K562 (cell line): ENCODE results near the gene WDCP. TPM values are rescaled to one million over a fixed set of nuclear protein-coding genes. Genes with fewer than 3 reads are reported as not detected.

Source experiments
- BRD9 ChIP-seq: fragments of 450-650 bp; IDR thresholded peaks from 2 replicates; pipeline ENCODE4 v1.6.1; 2018; ENCODE audit warnings: low read depth; ENCODE audit not compliant: partially characterized antibody
- C11orf30 ChIP-seq: fragments of 450-650 bp; IDR thresholded peaks from 2 replicates; pipeline ENCODE4 v1.6.1; 2016; ENCODE audit warnings: low read depth, mild to moderate bottlenecking
- CBX8 ChIP-seq: fragments of 200-600 bp; sonication (generic); IDR thresholded peaks from 2 replicates; pipeline ENCODE4 v1.6.1; 2012; ENCODE audit warnings: borderline replicate concordance, mixed run types, low read depth, mild to moderate bottlenecking, moderate library complexity, mixed read lengths, low read length, control low read depth, inconsistent platforms; ENCODE audit not compliant: poor library complexity, severe bottlenecking; ENCODE audit errors: extremely low read depth
- CC2D1A ChIP-seq: fragments of 450-650 bp; IDR thresholded peaks from 2 replicates; pipeline ENCODE4 v1.6.1; 2017; ENCODE audit warnings: mild to moderate bottlenecking
- CREB3L1 ChIP-seq: fragments of 450-650 bp; IDR thresholded peaks from 2 replicates; pipeline ENCODE4 v1.6.1; 2014; ENCODE audit warnings: low read depth, mild to moderate bottlenecking, moderate library complexity, borderline replicate concordance
- GTF2B ChIP-seq: IDR thresholded peaks from 2 replicates; pipeline ENCODE4 v1.6.1; 2011; ENCODE audit not compliant: insufficient read length; ENCODE audit errors: extremely low read depth
- IRF9 ChIP-seq: fragments of 450-650 bp; IDR thresholded peaks from 2 replicates; pipeline ENCODE4 v1.6.1; 2016; ENCODE audit warnings: missing biosample characterization, missing genetic modification characterization
- KHSRP ChIP-seq: fragments of 450-650 bp; IDR thresholded peaks from 2 replicates; pipeline ENCODE4 v1.6.1; 2017
- LEF1 ChIP-seq: fragments of 450-650 bp; IDR thresholded peaks from 2 replicates; pipeline ENCODE4 v1.6.1; 2016; ENCODE audit warnings: mild to moderate bottlenecking
- MCM7 ChIP-seq, 2 experiments: fragments of 450-650 bp; IDR thresholded peaks; 2 replicates each; pipeline ENCODE4 v1.6.1; 2016 to 2018
- MTA2 ChIP-seq: fragments of 450-650 bp; IDR thresholded peaks from 2 replicates; pipeline ENCODE4 v1.6.1; 2016; ENCODE audit warnings: low read depth
- MXI1 ChIP-seq: IDR thresholded peaks from 2 replicates; pipeline ENCODE4 v1.6.1; 2011; ENCODE audit warnings: low read depth, mild to moderate bottlenecking, improper control_type of control experiment, low read length
- NCOA6 ChIP-seq: fragments of 450-650 bp; IDR thresholded peaks from 2 replicates; pipeline ENCODE4 v1.6.1; 2017; ENCODE audit warnings: mild to moderate bottlenecking
- STAG1 ChIP-seq: sonication (generic); formaldehyde crosslinking; IDR thresholded peaks from 2 replicates; pipeline ENCODE4 v1.5.0; 2020; ENCODE audit warnings: missing genetic modification reagents, borderline replicate concordance
- VEZF1 ChIP-seq: fragments of 200-800 bp; sonication (Bioruptor generic); IDR thresholded peaks from 2 replicates; pipeline ENCODE4 v1.6.1; 2017; ENCODE audit warnings: missing genetic modification characterization, missing compliant biosample characterization
- YY1 ChIP-seq, 3 experiments: IDR thresholded peaks; 2 replicates each; pipeline ENCODE4 v1.6.1; 2011; ENCODE audit warnings: low read length in 2 of 3, mild to moderate bottlenecking in 2 of 3, moderate library complexity in 2 of 3, borderline replicate concordance in 1 of 3, control low read depth in 1 of 3, low read depth in 1 of 3; ENCODE audit not compliant: insufficient read depth in 3 of 3, insufficient replicate concordance in 2 of 3, control insufficient read depth in 1 of 3, insufficient read length in 1 of 3; ENCODE audit errors: extremely low read depth in 1 of 3
- ZBTB1 ChIP-seq: sonication (generic); formaldehyde crosslinking; IDR thresholded peaks from 2 replicates; pipeline ENCODE4 v1.8.1; 2023; ENCODE audit warnings: missing genetic modification reagents, low read depth, mild to moderate bottlenecking, borderline replicate concordance
- ZNF143 ChIP-seq: sonication (generic); formaldehyde crosslinking; IDR thresholded peaks from 2 replicates; pipeline ENCODE4 v1.9.0; 2022; ENCODE audit warnings: mild to moderate bottlenecking, missing genetic modification reagents
- ZNF263 ChIP-seq: sonication (generic); formaldehyde crosslinking; IDR thresholded peaks from 2 replicates; pipeline ENCODE4 v1.8.0; 2022; ENCODE audit warnings: mild to moderate bottlenecking, missing genetic modification reagents, borderline replicate concordance
- ZNF507 ChIP-seq: conservative IDR thresholded peaks from 2 replicates; pipeline ENCODE4 v1.6.1; 2017; ENCODE audit warnings: missing genetic modification characterization, missing compliant biosample characterization
- polyA plus RNA-seq, 8 experiments: library from polyadenylated mRNA; depleted of rRNA in 4 of 8; stranded (reverse) in 5 of 8; unstranded in 3 of 8; fragments of >200 nt; fragmentation: Nextera tagmentation in 2 of 8; fragmentation: Illumina TruSeq in 1 of 8; extraction: Ambion mirVana in 2 of 8; extraction: Trizol in 1 of 8; gene quantifications; 2 replicates each; pipeline versions ENCODE4 v1.2.1 to v1.2.3, GENCODE V29; 2011 to 2014; ENCODE audit warnings: inconsistent platforms in 1 of 8, missing spikeins in 1 of 8
- total RNA-seq, 7 experiments: library from RNA; depleted of rRNA in 6 of 7; stranded (reverse); fragments of >200 nt in 6 of 7; fragmentation: Illumina TruSeq in 2 of 7; extraction: Trizol in 2 of 7; gene quantifications; 2 replicates each; pipeline versions ENCODE4 v1.2.1 to v1.2.3, GENCODE V29; 2011 to 2021; ENCODE audit warnings: low replicate concordance in 1 of 7

The WDCP gene
- total and polyA plus RNA-seq, 9 of the 15 experiments (the other 6 are each of a cell fraction or from before 2014, with no cell fraction given) = 10.1 to 41.4 (median 21.8) TPM

- TF ChIP-seq VEZF1 (CRISPR knock-in tag) (peak; percentile 93), MXI1 (no peak; the same call in 1 of the 2 replicates), YY1 (IDR thresholded peaks at IDR 0.05; ENCODE audit: borderline replicate concordance in 1 of 3, control insufficient read depth in 1 of 3, extremely low read depth in 1 of 3, insufficient read depth in 3 of 3, insufficient read length in 1 of 3, insufficient replicate concordance in 2 of 3, low read depth in 1 of 3, low read length in 2 of 3) (peak in 1 of 3 experiments; percentile 82), C11orf30 (0 out of 2 replicates have a peak, but pooled peaks have one; percentile 15), STAG1 (no peak), KHSRP (peak; percentile 75; the same call in 1 of the 2 replicates), NCOA6 (0 out of 2 replicates have a peak, but pooled peaks have one; percentile 34), CBX8 (no peak), ZNF263 (no peak), ZNF507 (tag) (no peak), ZBTB1 (CRISPR knock-in tag) (no peak), LEF1 (peak; percentile 98), CC2D1A (peak; percentile 97), BRD9 (peak; percentile 90), GTF2B (no peak), CREB3L1 (peak; percentile 69; the same call in 1 of the 2 replicates), MCM7 (IDR thresholded peaks at IDR 0.05) (no peak), IRF9 (tag) (no peak), MTA2 (peak; percentile 98), ZNF143 (CRISPR knock-in tag) (no peak)
Observed at GRCh38 chr2:24011250-24012104, 35.7 kb downstream of the WDCP start (continued).
